NT2/D1 (cell line): ENCODE results near the gene TMEM164.

ENCODE experiments used
- DNase-seq: peaks from one replicate; pipeline ENCODE4 v3.0.0-alpha.2; 2011; ENCODE audit warnings: low read depth, low spot score
- H3K27me3 ChIP-seq: 2 replicates; pipeline ENCODE4 v1.6.0; 2011; ENCODE audit warnings: mild to moderate bottlenecking; ENCODE audit not compliant: insufficient read length, insufficient read depth
- H3K36me3 ChIP-seq: 2 replicates; pipeline ENCODE4 v1.6.1; 2011; ENCODE audit warnings: mild to moderate bottlenecking, low read length, mixed read lengths; ENCODE audit not compliant: insufficient read depth, insufficient read length
- H3K4me1 ChIP-seq: 2 replicates; pipeline ENCODE4 v1.5.1; 2011; ENCODE audit not compliant: insufficient read depth, insufficient read length
- H3K4me3 ChIP-seq: 2 replicates; pipeline ENCODE4 v1.5.1; 2011; ENCODE audit warnings: low read depth; ENCODE audit not compliant: insufficient read length
- H3K9ac ChIP-seq: 2 replicates; pipeline ENCODE4 v1.6.0; 2011; ENCODE audit warnings: low read depth; ENCODE audit not compliant: insufficient read length
- H3K9me3 ChIP-seq: 2 replicates; pipeline ENCODE4 v1.5.1; 2011; ENCODE audit warnings: mild to moderate bottlenecking, low read length; ENCODE audit not compliant: insufficient read depth
- SUZ12 ChIP-seq: IDR thresholded peaks from 2 replicates; pipeline ENCODE4 v1.6.1; 2011; ENCODE audit not compliant: insufficient read length, insufficient read depth; ENCODE audit errors: extremely low read depth
- YY1 ChIP-seq: IDR thresholded peaks from 2 replicates; pipeline ENCODE4 v1.6.1; 2011; ENCODE audit not compliant: insufficient read length, insufficient read depth
- ZNF274 ChIP-seq: IDR thresholded peaks from 2 replicates; pipeline ENCODE4 v1.6.1; 2011; ENCODE audit warnings: mild to moderate bottlenecking, low read depth, low read length

Gene TMEM164

DNA sequence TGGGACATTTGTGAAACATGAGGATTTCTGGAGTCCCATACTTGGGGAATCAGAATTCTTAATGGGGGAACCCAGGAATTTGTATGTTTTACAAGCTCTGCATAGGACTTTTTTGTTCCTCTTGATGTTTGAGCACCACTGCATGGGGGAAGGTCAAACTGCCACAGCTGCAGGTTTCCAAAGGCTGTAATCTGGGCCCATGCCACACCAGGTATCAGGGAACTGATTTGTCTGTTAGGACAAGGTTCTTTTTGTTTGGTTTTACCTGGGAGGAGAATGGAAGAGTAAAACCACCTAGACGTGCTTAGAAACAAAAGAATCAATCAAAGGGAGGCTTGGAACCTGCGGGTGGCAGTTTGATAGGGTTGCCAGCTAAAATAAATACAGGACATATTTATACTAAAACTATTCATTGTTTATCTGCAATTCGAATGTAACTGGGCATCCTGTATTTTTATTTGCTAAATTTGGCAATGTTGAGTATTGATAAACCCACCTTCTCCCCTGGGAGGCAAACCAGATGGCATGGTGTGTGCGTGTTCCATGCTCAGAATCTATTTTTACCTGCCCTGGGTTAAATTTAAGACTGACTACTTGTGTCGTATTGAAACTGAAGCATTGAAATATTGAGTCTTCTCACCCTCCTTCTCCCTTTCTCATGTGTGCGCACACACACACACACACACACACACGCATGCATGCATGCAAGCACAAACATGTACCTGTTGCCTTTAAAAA, 63.7 kb downstream of the TMEM164 start:
- Histone ChIP-seq H3K36me3 (peaks cover 10% of the 10 kb centered on the region), H3K9ac (no peak overlapping the region), H3K4me1 (no peaks in the 10 kb centered on the region), H3K27me3 (no peaks in the 10 kb centered on the region), H3K9me3 (no peaks in the 10 kb centered on the region), H3K4me3 (no peak overlapping the region)
- no peak for TF ChIP-seq YY1
- no peak for TF ChIP-seq SUZ12
- TF ChIP-seq ZNF274: no peak
- no peak for DNase-seq

- H3K4me1 ChIP-seq: no peaks in the 10 kb centered on the region
- H3K36me3 ChIP-seq: peaks cover 10% of the 10 kb centered on the region
- H3K4me3 ChIP-seq: no peak overlapping the region
- TF ChIP-seq SUZ12: no peak
- no peaks in the 10 kb centered on the region for H3K27me3 ChIP-seq
- no peak for DNase-seq
- no peak overlapping the region for H3K9ac ChIP-seq
- no peaks in the 10 kb centered on the region for H3K9me3 ChIP-seq
These were observed 68.1 kb downstream of the TMEM164 start for GRCh38 chrX:110070970-110071369.

GRCh38 chrX:110081320-110081719, 78.4 kb downstream of the TMEM164 start:
- no peaks in the 10 kb centered on the region for H3K4me1 ChIP-seq
- no peak overlapping the region for H3K4me3 ChIP-seq
- H3K27me3 ChIP-seq: no peaks in the 10 kb centered on the region
- no peaks in the 10 kb centered on the region for H3K36me3 ChIP-seq
- no peak for TF ChIP-seq ZNF274
- TF ChIP-seq YY1: no peak
- TF ChIP-seq SUZ12: no peak
- H3K9ac ChIP-seq: no peak overlapping the region
- H3K9me3 ChIP-seq: no peaks in the 10 kb centered on the region
- no peak for DNase-seq

DNA sequence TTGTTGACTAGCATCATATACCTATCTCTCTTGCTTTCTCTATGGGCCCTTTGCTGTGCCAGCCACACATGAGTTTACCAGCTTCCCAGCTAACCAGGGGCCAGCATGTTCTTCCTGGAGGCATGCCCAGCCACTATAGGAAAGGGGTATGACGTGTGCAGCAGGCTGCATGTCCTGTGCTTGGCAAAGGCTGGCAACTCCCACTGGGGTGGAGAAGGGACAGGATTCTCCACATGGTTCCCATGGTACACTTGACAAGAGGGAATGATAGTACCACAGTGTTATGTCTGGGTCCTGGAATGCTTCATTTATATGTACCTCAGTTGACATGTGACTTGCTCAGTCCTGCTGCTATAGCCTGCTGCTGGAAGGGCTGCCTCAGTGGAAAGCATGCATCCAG, 78.8 kb downstream of the TMEM164 start:
- Histone ChIP-seq H3K27me3 (no peaks in the 10 kb centered on the region), H3K36me3 (no peaks in the 10 kb centered on the region), H3K4me3 (no peak overlapping the region), H3K9ac (no peak overlapping the region), H3K4me1 (no peaks in the 10 kb centered on the region), H3K9me3 (no peaks in the 10 kb centered on the region)
- DNase-seq: no peak
- TF ChIP-seq SUZ12 (no peak), ZNF274 (no peak), YY1 (no peak)

DNA sequence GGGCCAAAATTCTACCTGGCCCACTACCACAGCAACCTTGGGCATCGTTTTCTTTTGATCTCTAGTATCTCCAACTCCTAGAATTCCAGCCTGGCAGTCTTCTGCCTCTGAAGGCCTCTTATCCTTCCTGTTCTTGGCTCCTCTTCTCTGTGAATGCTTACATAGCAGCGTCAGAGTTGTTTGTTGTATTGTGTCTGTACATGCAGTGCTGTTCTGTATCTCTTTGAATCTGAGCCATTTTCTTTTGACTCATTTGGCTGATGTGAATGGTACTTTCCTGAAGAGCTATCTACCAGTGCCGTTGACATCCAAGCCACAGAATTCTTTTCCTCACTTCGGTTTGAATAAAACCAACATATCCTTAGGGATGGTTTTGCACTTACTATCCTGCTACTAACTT, 79.2 kb downstream of the TMEM164 start:
- Histone ChIP-seq H3K27me3 (no peaks in the 10 kb centered on the region), H3K4me1 (no peaks in the 10 kb centered on the region), H3K36me3 (no peaks in the 10 kb centered on the region), H3K4me3 (no peak overlapping the region), H3K9me3 (no peaks in the 10 kb centered on the region), H3K9ac (no peak overlapping the region)
- TF ChIP-seq ZNF274 (no peak), YY1 (no peak), SUZ12 (no peak)
- no peak for DNase-seq

DNA sequence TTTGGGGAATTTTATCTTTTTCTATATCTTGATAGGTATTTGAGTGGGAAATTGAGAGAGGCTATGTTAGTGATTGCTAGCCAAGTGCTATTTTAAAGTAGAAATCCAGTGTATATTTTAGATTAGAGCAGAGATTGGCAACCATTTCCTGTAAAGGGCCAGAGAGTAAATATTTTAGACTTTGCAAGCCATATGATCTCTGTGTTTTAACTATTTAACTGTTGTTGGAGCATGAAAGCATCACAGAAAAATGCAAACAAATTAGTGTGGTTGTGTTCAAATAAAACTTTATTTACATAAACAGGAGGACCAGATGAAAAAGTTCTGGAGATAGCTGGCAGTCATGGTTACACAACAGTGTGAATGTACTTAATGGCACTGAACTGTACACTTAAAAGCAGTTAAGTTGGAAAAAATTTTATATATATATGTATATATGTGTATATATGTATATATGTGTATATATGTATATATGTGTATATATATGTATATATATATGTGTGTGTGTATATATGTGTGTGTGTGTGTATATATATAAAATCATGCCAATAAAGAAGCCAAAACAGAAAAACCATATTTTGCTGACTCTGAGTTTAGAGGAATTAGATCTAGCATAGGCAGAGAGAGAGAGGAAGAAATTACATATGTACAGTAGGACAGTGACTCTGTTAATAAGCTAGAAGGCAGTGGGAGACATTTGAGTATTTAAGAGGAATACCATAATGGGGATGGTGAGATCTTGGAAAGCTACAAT, 83.4 kb downstream of the TMEM164 start:
- no peak for DNase-seq
- no peaks in the 10 kb centered on the region for H3K36me3 ChIP-seq
- H3K9me3 ChIP-seq: no peaks in the 10 kb centered on the region
- TF ChIP-seq YY1: no peak
- TF ChIP-seq ZNF274: no peak
- TF ChIP-seq SUZ12: no peak
- no peak overlapping the region for H3K9ac ChIP-seq
- no peaks in the 10 kb centered on the region for H3K4me1 ChIP-seq
- no peak overlapping the region for H3K4me3 ChIP-seq
- H3K27me3 ChIP-seq: no peaks in the 10 kb centered on the region

GRCh38 chrX:110086916-110087484, 84.1 kb downstream of the TMEM164 start:
- Histone ChIP-seq H3K4me1 (no peaks in the 10 kb centered on the region), H3K9me3 (no peaks in the 10 kb centered on the region), H3K36me3 (no peaks in the 10 kb centered on the region), H3K9ac (no peak overlapping the region), H3K27me3 (no peaks in the 10 kb centered on the region), H3K4me3 (no peak overlapping the region)
- no peak for DNase-seq
- no peak for TF ChIP-seq SUZ12
- TF ChIP-seq YY1: no peak
- no peak for TF ChIP-seq ZNF274
